Neuronal stem cell (in vitro differentiated cells): ENCODE results near the gene MKNK1.

Source experiments
- DNase-seq: peaks from one replicate; pipeline ENCODE4 v3.0.0-alpha.2; 2013; ENCODE audit warnings: low spot score
- H2AFZ ChIP-seq: one replicate; pipeline ENCODE4 v1.6.1; 2013; ENCODE audit warnings: mild to moderate bottlenecking, low read length, inconsistent platforms
- H2AK5ac ChIP-seq: 2 replicates; pipeline ENCODE4 v1.6.1; 2013; ENCODE audit warnings: low read depth, mild to moderate bottlenecking, inconsistent platforms, low read length, moderate library complexity, mixed read lengths
- H2BK120ac ChIP-seq: 2 replicates; pipeline ENCODE4 v1.6.1; 2013; ENCODE audit warnings: low read depth, mild to moderate bottlenecking, inconsistent platforms, low read length, moderate library complexity, mixed read lengths
- H2BK12ac ChIP-seq: one replicate; pipeline ENCODE4 v1.6.1; 2013; ENCODE audit warnings: low read length, inconsistent platforms
- H2BK15ac ChIP-seq: 2 replicates; pipeline ENCODE4 v1.6.1; 2013; ENCODE audit warnings: mild to moderate bottlenecking, low read length, inconsistent platforms, mixed read lengths
- H2BK5ac ChIP-seq: one replicate; pipeline ENCODE4 v1.6.1; 2013; ENCODE audit warnings: inconsistent platforms, mild to moderate bottlenecking, low read length, moderate library complexity
- H3K14ac ChIP-seq: one replicate; pipeline ENCODE4 v1.6.1; 2013; ENCODE audit warnings: low read length, inconsistent platforms
- H3K18ac ChIP-seq: 2 replicates; pipeline ENCODE4 v1.6.1; 2013; ENCODE audit warnings: low read length, inconsistent platforms
- H3K23ac ChIP-seq: 2 replicates; pipeline ENCODE4 v1.6.1; 2013; ENCODE audit warnings: low read depth, mild to moderate bottlenecking, mixed read lengths, low read length, inconsistent platforms; ENCODE audit not compliant: poor library complexity
- H3K27ac ChIP-seq: replicated peaks from 3 replicates; pipeline ENCODE4 v1.5.1; 2013; ENCODE audit warnings: low read length, inconsistent platforms
- H3K27me3 ChIP-seq, 3 experiments: 2 replicates each; pipeline ENCODE4 v1.6.1; 2013; ENCODE audit warnings: low read length in 3 of 3, mild to moderate bottlenecking in 2 of 3, inconsistent platforms in 1 of 3, low read depth in 1 of 3, mixed read lengths in 1 of 3, moderate library complexity in 1 of 3; ENCODE audit not compliant: control insufficient read depth in 3 of 3, insufficient read depth in 3 of 3
- H3K36me3 ChIP-seq, 2 donors: replicated peaks in 1 of 2; 2 replicates each; pipeline ENCODE4 v1.6.1; 2013; ENCODE audit warnings: low read length in 2 of 2; ENCODE audit not compliant: control insufficient read depth in 2 of 2, insufficient read depth in 2 of 2
- H3K4ac ChIP-seq: 2 replicates; pipeline ENCODE4 v1.6.1; 2013; ENCODE audit warnings: inconsistent platforms, mild to moderate bottlenecking, low read length, moderate library complexity
- H3K4me1 ChIP-seq, 2 donors: 1 replicate in 1 of 2; 2 replicates in 1 of 2; pipeline ENCODE4 v1.6.1; 2013; ENCODE audit warnings: low read length in 2 of 2, low read depth in 1 of 2; ENCODE audit not compliant: control insufficient read depth in 2 of 2, insufficient read depth in 1 of 2
- H3K4me2 ChIP-seq: one replicate; pipeline ENCODE4 v1.6.1; 2013; ENCODE audit warnings: mild to moderate bottlenecking, low read length, inconsistent platforms; ENCODE audit not compliant: insufficient read depth, poor library complexity, severe bottlenecking
- H3K4me3 ChIP-seq, 2 donors: 2 replicates each; pipeline ENCODE4 v1.5.1; 2013; ENCODE audit warnings: low read length in 2 of 2, mild to moderate bottlenecking in 2 of 2, inconsistent platforms in 1 of 2, moderate library complexity in 1 of 2
- H3K79me1 ChIP-seq: one replicate; pipeline ENCODE4 v1.6.1; 2013; ENCODE audit warnings: low read depth, mild to moderate bottlenecking, inconsistent platforms, low read length, moderate library complexity
- H3K9ac ChIP-seq: one replicate; pipeline ENCODE4 v1.6.1; 2013; ENCODE audit warnings: mild to moderate bottlenecking, low read depth, low read length, inconsistent platforms; ENCODE audit not compliant: poor library complexity
- H3K9me3 ChIP-seq, 2 donors: replicated peaks in 1 of 2; 2 replicates each; pipeline versions ENCODE3 to v1.6.1; 2013; ENCODE audit warnings: low read length in 2 of 2, mild to moderate bottlenecking in 2 of 2, inconsistent platforms in 1 of 2, low read depth in 1 of 2, mixed read lengths in 1 of 2, moderate library complexity in 1 of 2; ENCODE audit not compliant: control insufficient read depth in 2 of 2, insufficient read depth in 1 of 2
- H4K8ac ChIP-seq: one replicate; pipeline ENCODE4 v1.6.1; 2013; ENCODE audit warnings: low read depth, mild to moderate bottlenecking, inconsistent platforms, low read length, moderate library complexity
- H4K91ac ChIP-seq: one replicate; pipeline ENCODE4 v1.6.1; 2013; ENCODE audit warnings: low read length, low read depth, mild to moderate bottlenecking, inconsistent platforms; ENCODE audit not compliant: poor library complexity
- WGBS, 2 donors: extraction: QIAGEN DNeasy Blood & Tissue Kit; methylation state at CpG; one replicate each; pipeline ENCODE4 v1.1.7; 2013; ENCODE audit warnings: missing lambda C conversion rate in 2 of 2, mixed read lengths in 1 of 2; ENCODE audit not compliant: insufficient read length in 2 of 2, insufficient replicate concordance in 1 of 2; ENCODE audit errors: extremely low coverage in 2 of 2; 5-methylcytosine and 5-hydroxymethylcytosine counted together

Gene MKNK1

DNA sequence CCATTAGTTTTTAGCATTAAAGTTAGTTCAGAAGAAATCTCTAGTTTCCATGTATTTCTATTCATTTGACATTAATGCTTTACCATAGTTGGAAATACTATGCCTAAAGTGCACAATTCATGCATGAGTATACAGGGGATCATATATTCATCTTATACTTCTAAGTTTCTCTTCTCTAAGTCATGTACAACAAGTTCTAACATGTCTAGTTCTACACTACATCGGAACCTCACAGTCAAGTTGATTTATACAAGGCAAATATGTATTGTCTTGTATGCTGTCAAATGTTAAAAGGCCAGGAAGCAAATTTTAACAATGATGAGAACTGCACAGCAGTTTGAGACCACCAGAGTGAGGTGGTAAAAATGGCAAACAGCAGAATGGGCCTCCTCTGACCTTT is 35.5 kb upstream of the MKNK1 start:
- Histone ChIP-seq H3K18ac (no peak overlapping the region), H3K4ac (no peak overlapping the region), H4K91ac (no peak overlapping the region), H2BK12ac (no peak overlapping the region), H2AK5ac (no peak overlapping the region), H3K14ac (no peak overlapping the region), H3K79me1 (no peaks in the 10 kb centered on the region), H4K8ac (no peak overlapping the region), H2BK15ac (no peak overlapping the region), H3K9me3 (no peaks in the 10 kb centered on the region), H3K27ac (no peak overlapping the region), H3K4me2 (no peak overlapping the region), H2BK120ac (no peak overlapping the region), H3K4me3 (no peak overlapping the region), H2AFZ (no peak overlapping the region), H3K23ac (no peak overlapping the region), H3K36me3 (peaks cover 11 to 59% of the 10 kb centered on the region in 2 donors), H2BK5ac (no peak overlapping the region), H3K9ac (no peak overlapping the region), H3K27me3 (no peaks in the 10 kb centered on the region), H3K4me1 (no peaks in the 10 kb centered on the region)
- no CpG with 5 or more reads among the region's 1 CpG for WGBS, 2 donors
- no peak for DNase-seq

GRCh38 chr1:46638921-46639320 is 34.9 kb upstream of the MKNK1 start:
- H2BK15ac ChIP-seq = no peak overlapping the region

DNA sequence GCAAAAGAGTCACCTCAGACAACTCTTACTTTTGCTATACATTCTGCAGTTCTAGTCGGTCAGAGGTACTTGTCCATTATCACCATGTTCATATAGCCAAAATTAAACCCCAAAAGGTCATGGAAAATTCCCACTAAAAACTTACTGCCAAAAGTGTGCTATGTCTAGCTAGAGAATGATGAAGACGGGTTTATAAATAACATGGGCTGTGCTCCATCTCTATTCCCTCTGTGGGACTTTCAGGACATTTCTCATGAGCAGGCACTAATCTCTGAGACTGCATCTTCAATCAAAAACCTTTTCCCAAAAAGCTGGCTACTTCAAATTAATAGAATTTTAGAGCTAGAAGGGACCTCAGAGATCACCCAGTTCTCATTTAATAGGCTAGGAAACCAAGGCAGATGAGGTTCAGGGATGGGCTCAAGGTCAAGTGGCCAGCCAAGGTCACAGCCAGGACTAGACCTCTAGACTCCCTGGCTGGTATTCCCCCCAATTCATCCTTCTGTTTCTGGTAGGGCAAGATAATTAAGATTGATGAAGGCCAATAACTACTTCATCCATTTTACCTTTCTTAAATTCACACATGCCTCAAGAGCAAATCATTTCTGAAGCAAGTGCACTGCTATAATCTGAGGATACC is 33.5 kb upstream of the MKNK1 start:
- DNase-seq = no peak
- Histone ChIP-seq H3K4me2 (no peak overlapping the region), H2BK15ac (no peak overlapping the region), H3K9me3 (no peaks in the 10 kb centered on the region), H2AFZ (no peak overlapping the region), H3K27ac (no peak overlapping the region), H3K27me3 (no peaks in the 10 kb centered on the region), H3K36me3 (peaks cover 13 to 63% of the 10 kb centered on the region in 2 donors), H2BK12ac (no peak overlapping the region), H3K4me3 (no peak overlapping the region), H3K9ac (no peak overlapping the region), H3K14ac (no peak overlapping the region), H3K18ac (no peak overlapping the region), H3K4me1 (no peaks in the 10 kb centered on the region), H4K91ac (no peak overlapping the region), H2BK120ac (no peak overlapping the region), H3K79me1 (no peaks in the 10 kb centered on the region), H2AK5ac (no peak overlapping the region), H3K4ac (no peak overlapping the region), H3K23ac (no peak overlapping the region), H2BK5ac (no peak overlapping the region), H4K8ac (no peak overlapping the region)
- WGBS, 2 donors = no CpG with 5 or more reads among the region's 2 CpGs

More at GRCh38 chr1:46638921-46639320, 34.9 kb upstream of the MKNK1 start:
- Histone ChIP-seq H3K23ac (no peak overlapping the region), H3K14ac (no peak overlapping the region), H2BK12ac (no peak overlapping the region), H4K91ac (no peak overlapping the region), H3K27me3 (no peaks in the 10 kb centered on the region), H3K79me1 (no peaks in the 10 kb centered on the region), H3K18ac (no peak overlapping the region), H3K9ac (no peak overlapping the region), H3K4me2 (no peak overlapping the region), H2BK5ac (no peak overlapping the region), H3K4me1 (no peaks in the 10 kb centered on the region), H3K9me3 (no peaks in the 10 kb centered on the region), H3K27ac (no peak overlapping the region), H2BK120ac (no peak overlapping the region), H3K4ac (no peak overlapping the region), H4K8ac (no peak overlapping the region), H3K4me3 (no peak overlapping the region), H2AK5ac (no peak overlapping the region), H2AFZ (no peak overlapping the region), H3K36me3 (peaks cover 13 to 62% of the 10 kb centered on the region in 2 donors)
- DNase-seq = no peak

DNA sequence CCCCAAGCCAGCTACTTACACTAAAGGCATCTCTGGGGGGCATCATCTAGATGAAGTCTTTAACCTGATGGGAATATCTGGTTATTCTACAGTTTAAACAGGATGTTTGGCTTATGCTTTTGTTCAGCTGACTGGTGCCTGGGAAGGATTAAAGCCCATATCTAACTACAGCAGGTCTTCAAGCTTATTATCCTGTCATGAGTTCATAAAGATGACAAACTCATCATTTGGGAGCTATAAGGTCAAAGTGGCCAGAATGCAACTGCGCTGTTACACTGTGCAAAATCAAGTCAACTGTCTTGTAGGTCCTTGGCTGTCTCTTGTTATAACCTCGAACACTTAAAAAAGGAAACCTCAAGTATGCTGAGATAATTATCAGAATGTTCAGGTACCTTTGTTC is 31.1 kb upstream of the MKNK1 start:
- Histone ChIP-seq H2BK120ac (no peak overlapping the region), H3K4me2 (no peak overlapping the region), H3K9ac (no peak overlapping the region), H3K9me3 (no peaks in the 10 kb centered on the region), H4K8ac (no peak overlapping the region), H3K27me3 (no peaks in the 10 kb centered on the region), H3K79me1 (no peaks in the 10 kb centered on the region), H3K4me1 (no peaks in the 10 kb centered on the region), H3K18ac (no peak overlapping the region), H3K14ac (no peak overlapping the region), H2BK15ac (no peak overlapping the region), H3K36me3 (peaks cover 16 to 79% of the 10 kb centered on the region in 2 donors), H3K4me3 (no peak overlapping the region), H2BK12ac (no peak overlapping the region), H4K91ac (no peak overlapping the region), H3K27ac (no peak overlapping the region), H3K4ac (no peak overlapping the region), H3K23ac (no peak overlapping the region), H2AK5ac (no peak overlapping the region), H2AFZ (no peak overlapping the region), H2BK5ac (no peak overlapping the region)
- WGBS, 2 donors = no CpG with 5 or more reads among the region's 2 CpGs
- no peak for DNase-seq
